K562 (cell line): ENCODE measurements around the gene OAT. TPM values are rescaled to one million over a fixed set of nuclear protein-coding genes. Genes with fewer than 3 reads are reported as not detected.

ENCODE experiments used
- SREBF1 ChIP-seq: fragments of 150-350 bp; IDR thresholded peaks from 2 replicates; pipeline ENCODE4 v1.6.1; 2014; ENCODE audit warnings: antibody characterized with exemption, low read depth, low read length, borderline replicate concordance
- polyA plus RNA-seq, 8 experiments: library from polyadenylated mRNA; depleted of rRNA in 4 of 8; stranded (reverse) in 5 of 8; unstranded in 3 of 8; fragments of >200 nt; fragmentation: Nextera tagmentation in 2 of 8; fragmentation: Illumina TruSeq in 1 of 8; extraction: Ambion mirVana in 2 of 8; extraction: Trizol in 1 of 8; gene quantifications; 2 replicates each; pipeline versions ENCODE4 v1.2.1 to v1.2.3, GENCODE V29; 2011 to 2014; ENCODE audit warnings: inconsistent platforms in 1 of 8, missing spikeins in 1 of 8
- total RNA-seq, 7 experiments: library from RNA; depleted of rRNA in 6 of 7; stranded (reverse); fragments of >200 nt in 6 of 7; fragmentation: Illumina TruSeq in 2 of 7; extraction: Trizol in 2 of 7; gene quantifications; 2 replicates each; pipeline versions ENCODE4 v1.2.1 to v1.2.3, GENCODE V29; 2011 to 2021; ENCODE audit warnings: low replicate concordance in 1 of 7
- TF ChIP-seq, protein P1 (sequence below): fragments of 450-650 bp; IDR thresholded peaks from 2 replicates; pipeline ENCODE4 v1.6.1; 2016; ENCODE audit warnings: mild to moderate bottlenecking, moderate library complexity
- TF ChIP-seq, protein P2 (sequence below): fragments of 250-450 bp; sonication (Bioruptor Pico); IDR thresholded peaks from 2 replicates; pipeline ENCODE4 v1.8.0; 2021; ENCODE audit warnings: mild to moderate bottlenecking, moderate library complexity
- TF ChIP-seq, protein P3 (sequence below): fragments of 150-350 bp; conservative IDR thresholded peaks from 2 replicates; pipeline ENCODE4 v1.6.1; 2014; ENCODE audit warnings: low read length

OAT gene
- total and polyA plus RNA-seq, 9 of the 15 experiments (the other 6 are each of a cell fraction or from before 2014, with no cell fraction given): 100 to 312 (median 163) TPM

DNA sequence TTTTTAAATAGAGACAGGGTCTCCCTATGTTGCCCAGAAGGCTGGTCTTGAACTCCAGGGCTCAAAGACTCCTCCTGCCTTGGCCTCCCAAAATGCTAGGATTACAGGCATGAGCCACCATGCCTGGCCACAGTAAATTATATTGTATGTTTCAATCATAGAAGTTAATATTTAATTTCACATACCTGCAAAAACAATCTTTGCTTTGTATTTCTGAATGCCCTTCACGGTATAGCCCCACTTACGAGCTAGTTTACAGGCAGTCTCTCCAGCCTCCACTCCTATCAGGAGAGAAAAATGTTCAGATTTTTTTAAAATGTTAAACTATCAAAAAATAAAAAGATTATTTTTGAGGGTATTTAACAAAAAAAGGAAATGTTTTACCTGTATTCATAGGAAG lies 10.4 kb downstream of the OAT start (continued):
- TF ChIP-seq, protein P1, sequence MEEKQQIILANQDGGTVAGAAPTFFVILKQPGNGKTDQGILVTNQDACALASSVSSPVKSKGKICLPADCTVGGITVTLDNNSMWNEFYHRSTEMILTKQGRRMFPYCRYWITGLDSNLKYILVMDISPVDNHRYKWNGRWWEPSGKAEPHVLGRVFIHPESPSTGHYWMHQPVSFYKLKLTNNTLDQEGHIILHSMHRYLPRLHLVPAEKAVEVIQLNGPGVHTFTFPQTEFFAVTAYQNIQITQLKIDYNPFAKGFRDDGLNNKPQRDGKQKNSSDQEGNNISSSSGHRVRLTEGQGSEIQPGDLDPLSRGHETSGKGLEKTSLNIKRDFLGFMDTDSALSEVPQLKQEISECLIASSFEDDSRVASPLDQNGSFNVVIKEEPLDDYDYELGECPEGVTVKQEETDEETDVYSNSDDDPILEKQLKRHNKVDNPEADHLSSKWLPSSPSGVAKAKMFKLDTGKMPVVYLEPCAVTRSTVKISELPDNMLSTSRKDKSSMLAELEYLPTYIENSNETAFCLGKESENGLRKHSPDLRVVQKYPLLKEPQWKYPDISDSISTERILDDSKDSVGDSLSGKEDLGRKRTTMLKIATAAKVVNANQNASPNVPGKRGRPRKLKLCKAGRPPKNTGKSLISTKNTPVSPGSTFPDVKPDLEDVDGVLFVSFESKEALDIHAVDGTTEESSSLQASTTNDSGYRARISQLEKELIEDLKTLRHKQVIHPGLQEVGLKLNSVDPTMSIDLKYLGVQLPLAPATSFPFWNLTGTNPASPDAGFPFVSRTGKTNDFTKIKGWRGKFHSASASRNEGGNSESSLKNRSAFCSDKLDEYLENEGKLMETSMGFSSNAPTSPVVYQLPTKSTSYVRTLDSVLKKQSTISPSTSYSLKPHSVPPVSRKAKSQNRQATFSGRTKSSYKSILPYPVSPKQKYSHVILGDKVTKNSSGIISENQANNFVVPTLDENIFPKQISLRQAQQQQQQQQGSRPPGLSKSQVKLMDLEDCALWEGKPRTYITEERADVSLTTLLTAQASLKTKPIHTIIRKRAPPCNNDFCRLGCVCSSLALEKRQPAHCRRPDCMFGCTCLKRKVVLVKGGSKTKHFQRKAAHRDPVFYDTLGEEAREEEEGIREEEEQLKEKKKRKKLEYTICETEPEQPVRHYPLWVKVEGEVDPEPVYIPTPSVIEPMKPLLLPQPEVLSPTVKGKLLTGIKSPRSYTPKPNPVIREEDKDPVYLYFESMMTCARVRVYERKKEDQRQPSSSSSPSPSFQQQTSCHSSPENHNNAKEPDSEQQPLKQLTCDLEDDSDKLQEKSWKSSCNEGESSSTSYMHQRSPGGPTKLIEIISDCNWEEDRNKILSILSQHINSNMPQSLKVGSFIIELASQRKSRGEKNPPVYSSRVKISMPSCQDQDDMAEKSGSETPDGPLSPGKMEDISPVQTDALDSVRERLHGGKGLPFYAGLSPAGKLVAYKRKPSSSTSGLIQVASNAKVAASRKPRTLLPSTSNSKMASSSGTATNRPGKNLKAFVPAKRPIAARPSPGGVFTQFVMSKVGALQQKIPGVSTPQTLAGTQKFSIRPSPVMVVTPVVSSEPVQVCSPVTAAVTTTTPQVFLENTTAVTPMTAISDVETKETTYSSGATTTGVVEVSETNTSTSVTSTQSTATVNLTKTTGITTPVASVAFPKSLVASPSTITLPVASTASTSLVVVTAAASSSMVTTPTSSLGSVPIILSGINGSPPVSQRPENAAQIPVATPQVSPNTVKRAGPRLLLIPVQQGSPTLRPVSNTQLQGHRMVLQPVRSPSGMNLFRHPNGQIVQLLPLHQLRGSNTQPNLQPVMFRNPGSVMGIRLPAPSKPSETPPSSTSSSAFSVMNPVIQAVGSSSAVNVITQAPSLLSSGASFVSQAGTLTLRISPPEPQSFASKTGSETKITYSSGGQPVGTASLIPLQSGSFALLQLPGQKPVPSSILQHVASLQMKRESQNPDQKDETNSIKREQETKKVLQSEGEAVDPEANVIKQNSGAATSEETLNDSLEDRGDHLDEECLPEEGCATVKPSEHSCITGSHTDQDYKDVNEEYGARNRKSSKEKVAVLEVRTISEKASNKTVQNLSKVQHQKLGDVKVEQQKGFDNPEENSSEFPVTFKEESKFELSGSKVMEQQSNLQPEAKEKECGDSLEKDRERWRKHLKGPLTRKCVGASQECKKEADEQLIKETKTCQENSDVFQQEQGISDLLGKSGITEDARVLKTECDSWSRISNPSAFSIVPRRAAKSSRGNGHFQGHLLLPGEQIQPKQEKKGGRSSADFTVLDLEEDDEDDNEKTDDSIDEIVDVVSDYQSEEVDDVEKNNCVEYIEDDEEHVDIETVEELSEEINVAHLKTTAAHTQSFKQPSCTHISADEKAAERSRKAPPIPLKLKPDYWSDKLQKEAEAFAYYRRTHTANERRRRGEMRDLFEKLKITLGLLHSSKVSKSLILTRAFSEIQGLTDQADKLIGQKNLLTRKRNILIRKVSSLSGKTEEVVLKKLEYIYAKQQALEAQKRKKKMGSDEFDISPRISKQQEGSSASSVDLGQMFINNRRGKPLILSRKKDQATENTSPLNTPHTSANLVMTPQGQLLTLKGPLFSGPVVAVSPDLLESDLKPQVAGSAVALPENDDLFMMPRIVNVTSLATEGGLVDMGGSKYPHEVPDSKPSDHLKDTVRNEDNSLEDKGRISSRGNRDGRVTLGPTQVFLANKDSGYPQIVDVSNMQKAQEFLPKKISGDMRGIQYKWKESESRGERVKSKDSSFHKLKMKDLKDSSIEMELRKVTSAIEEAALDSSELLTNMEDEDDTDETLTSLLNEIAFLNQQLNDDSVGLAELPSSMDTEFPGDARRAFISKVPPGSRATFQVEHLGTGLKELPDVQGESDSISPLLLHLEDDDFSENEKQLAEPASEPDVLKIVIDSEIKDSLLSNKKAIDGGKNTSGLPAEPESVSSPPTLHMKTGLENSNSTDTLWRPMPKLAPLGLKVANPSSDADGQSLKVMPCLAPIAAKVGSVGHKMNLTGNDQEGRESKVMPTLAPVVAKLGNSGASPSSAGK: no peak
- TF ChIP-seq SREBF1: no peak
- TF ChIP-seq, protein P2, sequence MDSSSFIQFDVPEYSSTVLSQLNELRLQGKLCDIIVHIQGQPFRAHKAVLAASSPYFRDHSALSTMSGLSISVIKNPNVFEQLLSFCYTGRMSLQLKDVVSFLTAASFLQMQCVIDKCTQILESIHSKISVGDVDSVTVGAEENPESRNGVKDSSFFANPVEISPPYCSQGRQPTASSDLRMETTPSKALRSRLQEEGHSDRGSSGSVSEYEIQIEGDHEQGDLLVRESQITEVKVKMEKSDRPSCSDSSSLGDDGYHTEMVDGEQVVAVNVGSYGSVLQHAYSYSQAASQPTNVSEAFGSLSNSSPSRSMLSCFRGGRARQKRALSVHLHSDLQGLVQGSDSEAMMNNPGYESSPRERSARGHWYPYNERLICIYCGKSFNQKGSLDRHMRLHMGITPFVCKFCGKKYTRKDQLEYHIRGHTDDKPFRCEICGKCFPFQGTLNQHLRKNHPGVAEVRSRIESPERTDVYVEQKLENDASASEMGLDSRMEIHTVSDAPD: no peak
- TF ChIP-seq, protein P3, sequence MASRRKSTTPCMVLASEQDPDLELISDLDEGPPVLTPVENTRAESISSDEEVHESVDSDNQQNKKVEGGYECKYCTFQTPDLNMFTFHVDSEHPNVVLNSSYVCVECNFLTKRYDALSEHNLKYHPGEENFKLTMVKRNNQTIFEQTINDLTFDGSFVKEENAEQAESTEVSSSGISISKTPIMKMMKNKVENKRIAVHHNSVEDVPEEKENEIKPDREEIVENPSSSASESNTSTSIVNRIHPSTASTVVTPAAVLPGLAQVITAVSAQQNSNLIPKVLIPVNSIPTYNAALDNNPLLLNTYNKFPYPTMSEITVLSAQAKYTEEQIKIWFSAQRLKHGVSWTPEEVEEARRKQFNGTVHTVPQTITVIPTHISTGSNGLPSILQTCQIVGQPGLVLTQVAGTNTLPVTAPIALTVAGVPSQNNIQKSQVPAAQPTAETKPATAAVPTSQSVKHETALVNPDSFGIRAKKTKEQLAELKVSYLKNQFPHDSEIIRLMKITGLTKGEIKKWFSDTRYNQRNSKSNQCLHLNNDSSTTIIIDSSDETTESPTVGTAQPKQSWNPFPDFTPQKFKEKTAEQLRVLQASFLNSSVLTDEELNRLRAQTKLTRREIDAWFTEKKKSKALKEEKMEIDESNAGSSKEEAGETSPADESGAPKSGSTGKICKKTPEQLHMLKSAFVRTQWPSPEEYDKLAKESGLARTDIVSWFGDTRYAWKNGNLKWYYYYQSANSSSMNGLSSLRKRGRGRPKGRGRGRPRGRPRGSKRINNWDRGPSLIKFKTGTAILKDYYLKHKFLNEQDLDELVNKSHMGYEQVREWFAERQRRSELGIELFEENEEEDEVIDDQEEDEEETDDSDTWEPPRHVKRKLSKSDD: no peak
- TF ChIP-seq, all 486 proteins: peak for 0
